ENCODE results near the gene ABCA13.

DNA sequence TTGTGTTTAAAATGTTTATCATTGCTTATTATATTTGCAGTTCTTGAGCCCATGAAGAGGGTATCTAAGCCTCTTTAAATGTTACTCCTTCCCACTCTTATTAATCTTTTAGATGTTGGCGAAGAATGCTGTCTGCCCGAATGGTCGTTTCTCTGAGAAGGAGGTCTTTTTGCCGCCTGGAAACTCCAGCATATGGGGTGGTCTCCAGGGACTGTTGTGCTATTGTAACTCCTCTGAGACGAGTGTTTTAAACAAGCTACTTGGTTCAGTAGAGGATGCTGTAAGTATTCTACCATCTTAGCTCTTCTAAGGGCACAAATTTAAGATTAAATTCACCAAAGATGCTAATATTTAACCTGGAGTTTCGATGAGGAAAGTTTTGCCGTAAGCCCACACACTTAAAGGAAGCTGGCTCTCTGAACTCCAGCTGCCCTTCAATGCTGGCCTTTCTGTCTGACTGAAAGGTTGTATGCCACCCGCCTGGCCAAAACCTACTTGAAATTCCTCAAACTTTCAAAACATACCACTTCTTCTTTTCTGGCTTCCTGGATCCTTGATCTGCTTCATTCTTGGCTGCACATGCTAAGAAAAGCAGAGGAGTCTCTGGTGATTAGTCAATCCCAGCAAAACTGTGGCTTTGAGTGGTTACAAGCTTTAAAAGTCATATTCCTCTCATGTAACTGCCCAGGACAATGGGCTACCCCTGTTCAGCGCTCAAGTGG is 74.7 kb downstream of the ABCA13 start:
- TF ChIP-seq, protein P1, sequence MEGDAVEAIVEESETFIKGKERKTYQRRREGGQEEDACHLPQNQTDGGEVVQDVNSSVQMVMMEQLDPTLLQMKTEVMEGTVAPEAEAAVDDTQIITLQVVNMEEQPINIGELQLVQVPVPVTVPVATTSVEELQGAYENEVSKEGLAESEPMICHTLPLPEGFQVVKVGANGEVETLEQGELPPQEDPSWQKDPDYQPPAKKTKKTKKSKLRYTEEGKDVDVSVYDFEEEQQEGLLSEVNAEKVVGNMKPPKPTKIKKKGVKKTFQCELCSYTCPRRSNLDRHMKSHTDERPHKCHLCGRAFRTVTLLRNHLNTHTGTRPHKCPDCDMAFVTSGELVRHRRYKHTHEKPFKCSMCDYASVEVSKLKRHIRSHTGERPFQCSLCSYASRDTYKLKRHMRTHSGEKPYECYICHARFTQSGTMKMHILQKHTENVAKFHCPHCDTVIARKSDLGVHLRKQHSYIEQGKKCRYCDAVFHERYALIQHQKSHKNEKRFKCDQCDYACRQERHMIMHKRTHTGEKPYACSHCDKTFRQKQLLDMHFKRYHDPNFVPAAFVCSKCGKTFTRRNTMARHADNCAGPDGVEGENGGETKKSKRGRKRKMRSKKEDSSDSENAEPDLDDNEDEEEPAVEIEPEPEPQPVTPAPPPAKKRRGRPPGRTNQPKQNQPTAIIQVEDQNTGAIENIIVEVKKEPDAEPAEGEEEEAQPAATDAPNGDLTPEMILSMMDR (conservative IDR thresholded peaks at IDR 0.05), result no peak
- TF ChIP-seq ZFX (IDR thresholded peaks at IDR 0.05), result no peak
